HG03575 (cell line): ENCODE results near the gene WDR7.

Experiments
- ATAC-seq: cut with Tn5 transposase; IDR thresholded peaks from one replicate; pipeline ENCODE4 v1.9.1; 2021; ENCODE audit not compliant: unreplicated experiment, insufficient number of reproducible peaks, low FRiP score; ENCODE audit errors: extremely low read depth

WDR7 gene

DNA sequence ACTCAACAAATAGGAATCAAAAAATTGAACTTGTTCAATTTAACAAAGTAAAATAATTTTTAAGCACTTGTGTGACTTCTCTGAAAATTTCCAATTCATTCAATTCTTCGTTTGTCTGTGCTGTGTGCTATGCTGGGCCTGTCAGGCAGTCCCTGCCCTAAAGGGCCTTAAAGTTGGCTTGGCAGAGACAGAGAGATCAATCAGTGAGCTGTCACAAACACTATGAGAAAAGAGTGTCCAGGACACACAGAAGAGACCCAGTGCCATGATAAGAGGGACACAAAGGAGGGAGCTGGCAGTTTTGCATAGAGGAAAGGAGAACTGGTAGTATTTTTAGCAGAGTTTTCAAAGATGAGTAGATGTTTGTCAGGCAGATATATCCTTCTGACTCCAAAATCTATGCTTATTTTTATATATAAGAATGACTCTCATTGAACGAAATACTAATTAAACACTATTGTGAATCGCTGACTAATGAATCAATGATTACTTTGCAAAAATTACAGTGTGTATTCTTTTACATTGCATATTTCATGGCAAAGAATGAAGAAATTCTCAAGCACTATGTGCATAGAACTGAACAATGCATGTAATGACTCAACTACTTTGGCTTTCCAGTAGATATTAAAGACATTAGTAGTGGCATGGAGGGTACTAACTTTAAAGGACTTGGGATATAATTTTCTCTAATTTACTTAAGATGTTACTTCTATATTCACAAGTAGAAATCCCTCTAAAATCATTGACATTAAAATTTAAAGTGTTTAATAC lies 302.5 kb downstream of the WDR7 start:
- ATAC-seq: no peak

DNA sequence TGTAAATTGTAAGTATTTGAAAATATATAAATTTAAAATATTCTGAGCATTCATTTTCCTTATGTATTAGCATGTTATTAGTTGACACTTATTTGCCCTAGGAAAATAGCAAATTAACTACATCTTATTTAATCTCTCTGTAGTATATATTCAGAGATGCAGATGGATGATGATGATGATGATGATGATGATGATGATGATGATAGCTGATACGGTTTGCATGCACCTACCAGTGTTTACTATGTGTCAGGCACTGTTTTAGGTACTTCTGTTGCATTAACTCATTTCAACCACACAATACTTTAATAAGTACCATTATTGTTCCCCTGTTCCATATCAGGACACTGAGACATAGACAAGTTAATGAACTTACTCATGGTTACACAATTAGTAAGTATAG lies 304.3 kb downstream of the WDR7 start:
- no peak for ATAC-seq

- no peak for ATAC-seq
Observed at GRCh38 chr18:56959120-56959519, 308.0 kb downstream of the WDR7 start.

- no peak for ATAC-seq
Observed at GRCh38 chr18:56962322-56962721, 311.2 kb downstream of the WDR7 start.

DNA sequence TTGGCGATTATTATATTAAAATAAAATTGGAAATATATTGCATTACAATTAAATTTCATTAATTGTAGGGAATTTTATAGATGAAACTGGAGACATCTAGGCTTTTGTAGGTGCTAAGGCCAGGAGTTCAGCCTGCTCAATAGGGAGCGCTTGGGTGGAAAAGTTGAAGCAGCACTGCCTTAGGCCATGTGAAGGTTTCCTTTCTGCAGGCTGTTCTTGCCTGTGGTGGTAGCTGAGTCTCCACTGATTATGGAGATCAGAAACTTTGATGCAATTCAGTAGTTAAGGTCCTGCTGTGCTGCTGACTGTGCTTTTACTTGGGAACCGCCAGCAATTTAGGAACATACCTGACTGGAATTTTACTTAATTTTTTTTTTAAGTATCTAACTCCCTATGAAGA lies 315.9 kb downstream of the WDR7 start:
- ATAC-seq: no peak

DNA sequence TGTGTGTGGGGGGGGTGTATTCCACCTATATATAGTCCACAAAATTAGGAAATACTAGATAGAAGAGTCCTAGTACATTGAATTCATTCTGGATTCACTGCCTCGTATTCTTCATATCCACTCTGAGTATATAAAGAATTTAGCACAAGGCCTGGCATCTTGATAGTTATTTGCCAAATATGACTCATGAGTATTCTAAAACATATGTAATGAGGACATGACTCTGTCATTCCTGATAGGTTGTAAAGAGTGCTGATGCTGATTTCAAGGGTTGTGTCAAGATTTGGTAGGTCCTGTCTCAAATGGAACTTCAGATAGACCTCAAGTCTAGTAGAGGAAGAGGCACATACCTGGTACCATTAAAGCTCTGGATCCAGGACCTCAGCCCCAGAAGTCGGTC lies 322.3 kb downstream of the WDR7 start:
- ATAC-seq: no peak

DNA sequence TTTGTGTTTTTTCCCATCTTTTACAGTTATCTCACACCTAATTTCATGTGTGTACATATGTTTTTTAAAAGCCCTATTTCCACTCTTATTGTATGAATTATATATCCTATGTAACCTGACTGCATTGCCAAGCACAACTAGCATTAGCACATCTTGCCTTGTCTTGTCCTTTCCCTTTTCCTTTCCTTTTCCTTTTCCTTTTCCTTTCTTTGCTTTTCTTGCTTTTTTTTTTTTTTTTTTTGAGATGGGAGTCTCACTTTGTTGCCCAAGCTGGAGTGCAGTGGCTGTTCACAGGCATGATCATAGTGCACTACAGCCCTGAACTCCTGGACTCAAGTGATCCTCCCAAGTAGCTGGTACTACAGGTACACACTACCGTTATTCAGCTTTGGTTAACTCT lies 323.0 kb downstream of the WDR7 start:
- no peak for ATAC-seq

GRCh38 chr18:56975276-56975675 lies 324.1 kb downstream of the WDR7 start:
- ATAC-seq: no peak

GRCh38 chr18:56977309-56977708 lies 326.1 kb downstream of the WDR7 start:
- ATAC-seq: no peak

DNA sequence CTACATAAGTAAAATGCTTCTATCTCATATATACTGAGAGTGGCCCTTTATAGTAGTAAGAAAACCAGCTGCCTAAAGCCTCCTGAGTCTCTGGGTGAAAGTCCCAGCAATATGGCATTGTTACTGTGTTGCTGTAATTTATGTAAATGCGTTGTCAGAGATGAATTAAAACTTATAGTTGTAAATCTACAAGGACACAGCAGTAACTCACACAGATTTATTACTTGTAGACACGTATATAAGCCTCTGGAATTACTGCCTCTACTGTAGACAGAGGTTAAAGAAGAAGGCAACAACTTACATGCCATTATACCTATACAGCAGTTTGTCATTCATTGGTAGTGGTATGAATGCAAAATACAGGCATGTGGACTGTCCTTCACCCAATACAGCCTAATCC lies 326.6 kb downstream of the WDR7 start:
- no peak for ATAC-seq

GRCh38 chr18:56980151-56980550 lies 329.0 kb downstream of the WDR7 start:
- ATAC-seq: no peak

GRCh38 chr18:56982766-56983165 lies 331.6 kb downstream of the WDR7 start:
- no peak for ATAC-seq

GRCh38 chr18:56983275-56983992 lies 332.3 kb downstream of the WDR7 start:
- no peak for ATAC-seq

GRCh38 chr18:56984731-56985130 lies 333.6 kb downstream of the WDR7 start:
- ATAC-seq: no peak

- no peak for ATAC-seq
Observed at GRCh38 chr18:56986829-56987228, 335.7 kb downstream of the WDR7 start.

- no peak for ATAC-seq
Observed at GRCh38 chr18:56987236-56987635, 336.1 kb downstream of the WDR7 start.

GRCh38 chr18:56988022-56988421 lies 336.9 kb downstream of the WDR7 start:
- no peak for ATAC-seq

GRCh38 chr18:56990678-56991077 lies 339.5 kb downstream of the WDR7 start:
- ATAC-seq: no peak

DNA sequence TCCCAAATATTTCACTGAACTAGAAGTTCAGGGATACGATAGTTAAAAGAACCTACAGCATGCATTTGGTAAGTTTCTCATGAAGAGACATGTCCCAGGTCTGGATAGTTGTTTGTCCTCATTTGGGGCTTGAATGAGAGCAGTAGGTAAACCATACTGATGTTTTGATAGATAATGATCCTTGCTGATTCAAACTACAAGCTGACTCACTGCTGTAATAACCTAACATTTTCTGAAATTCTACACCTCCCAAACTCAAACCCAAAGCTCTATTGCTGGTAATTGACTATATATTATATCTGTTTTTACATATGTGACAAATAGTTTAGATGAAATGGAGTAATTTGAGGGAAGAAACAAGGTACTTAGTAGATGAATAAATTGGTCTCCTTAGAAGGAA lies 341.6 kb downstream of the WDR7 start:
- ATAC-seq: no peak

GRCh38 chr18:56995579-56996188 lies 344.5 kb downstream of the WDR7 start:
- ATAC-seq: no peak
